Measurements from ENCODE around the gene SFRP4.

The SFRP4 gene

DNA sequence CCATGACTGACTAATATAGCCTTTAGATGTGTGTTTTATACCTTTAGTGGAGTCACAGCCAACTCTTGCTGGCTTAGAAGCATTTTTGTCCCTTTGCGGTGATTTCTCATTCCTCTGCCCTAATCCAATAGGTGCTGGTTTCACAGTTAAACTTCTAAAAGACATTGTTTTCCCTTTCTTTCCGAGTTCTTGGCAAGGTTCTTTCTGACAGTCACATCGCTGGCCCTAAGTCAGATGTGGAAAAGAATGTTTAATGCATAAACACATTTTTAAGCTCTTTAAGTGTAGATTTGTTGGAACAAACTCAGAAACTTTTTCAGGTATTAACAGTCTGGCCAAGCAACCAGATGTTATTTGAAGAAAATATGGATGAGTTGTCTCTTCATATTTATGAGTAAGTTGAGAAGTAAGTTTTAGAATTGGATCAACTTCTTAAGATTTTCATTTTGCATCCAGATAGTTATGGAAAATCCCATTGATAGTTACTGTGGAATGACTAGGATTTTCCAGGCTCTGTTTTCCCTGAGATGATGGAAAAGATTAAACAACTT lies 7.9 kb upstream of the SFRP4 start:
- DNase-seq = no peak

DNA sequence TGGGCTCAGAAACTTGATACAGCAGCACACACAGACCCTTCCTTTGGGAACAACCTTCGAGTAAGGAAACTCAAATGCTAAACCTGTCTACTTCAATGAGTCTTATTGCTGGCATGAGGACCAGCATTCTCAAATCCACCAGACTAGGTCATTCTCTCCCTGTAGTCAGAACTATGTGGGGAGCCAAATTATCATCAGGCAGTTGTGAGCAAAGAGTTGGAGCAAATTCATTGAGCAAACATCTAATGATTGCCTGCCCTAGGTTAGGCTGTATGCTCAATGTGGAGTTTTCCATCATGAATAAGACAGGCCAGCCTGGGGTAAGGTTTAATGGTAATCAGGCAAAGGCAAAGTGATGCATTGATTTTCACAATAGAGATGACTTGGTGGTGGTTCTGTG lies 7.4 kb upstream of the SFRP4 start:
- DNase-seq = no peak

DNA sequence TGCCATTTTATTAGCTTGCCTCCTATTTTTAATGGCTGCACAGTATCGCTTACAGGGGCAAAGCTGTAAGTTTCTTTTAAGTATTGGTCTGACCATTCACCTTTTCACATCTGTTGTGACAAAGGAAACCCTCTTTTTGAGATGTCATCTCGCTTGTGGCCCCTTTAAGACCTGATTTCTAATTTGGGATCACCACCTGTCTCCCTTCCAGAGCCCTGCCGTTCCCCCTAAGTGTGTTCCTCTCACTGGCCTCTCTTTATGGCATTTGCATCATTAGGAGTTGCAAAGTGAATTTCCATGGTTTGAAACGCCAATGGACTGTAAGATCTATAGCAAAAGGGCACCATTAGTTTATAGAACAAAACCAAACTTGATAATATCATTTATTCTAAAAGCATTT lies 5.3 kb upstream of the SFRP4 start:
- no peak for DNase-seq

DNA sequence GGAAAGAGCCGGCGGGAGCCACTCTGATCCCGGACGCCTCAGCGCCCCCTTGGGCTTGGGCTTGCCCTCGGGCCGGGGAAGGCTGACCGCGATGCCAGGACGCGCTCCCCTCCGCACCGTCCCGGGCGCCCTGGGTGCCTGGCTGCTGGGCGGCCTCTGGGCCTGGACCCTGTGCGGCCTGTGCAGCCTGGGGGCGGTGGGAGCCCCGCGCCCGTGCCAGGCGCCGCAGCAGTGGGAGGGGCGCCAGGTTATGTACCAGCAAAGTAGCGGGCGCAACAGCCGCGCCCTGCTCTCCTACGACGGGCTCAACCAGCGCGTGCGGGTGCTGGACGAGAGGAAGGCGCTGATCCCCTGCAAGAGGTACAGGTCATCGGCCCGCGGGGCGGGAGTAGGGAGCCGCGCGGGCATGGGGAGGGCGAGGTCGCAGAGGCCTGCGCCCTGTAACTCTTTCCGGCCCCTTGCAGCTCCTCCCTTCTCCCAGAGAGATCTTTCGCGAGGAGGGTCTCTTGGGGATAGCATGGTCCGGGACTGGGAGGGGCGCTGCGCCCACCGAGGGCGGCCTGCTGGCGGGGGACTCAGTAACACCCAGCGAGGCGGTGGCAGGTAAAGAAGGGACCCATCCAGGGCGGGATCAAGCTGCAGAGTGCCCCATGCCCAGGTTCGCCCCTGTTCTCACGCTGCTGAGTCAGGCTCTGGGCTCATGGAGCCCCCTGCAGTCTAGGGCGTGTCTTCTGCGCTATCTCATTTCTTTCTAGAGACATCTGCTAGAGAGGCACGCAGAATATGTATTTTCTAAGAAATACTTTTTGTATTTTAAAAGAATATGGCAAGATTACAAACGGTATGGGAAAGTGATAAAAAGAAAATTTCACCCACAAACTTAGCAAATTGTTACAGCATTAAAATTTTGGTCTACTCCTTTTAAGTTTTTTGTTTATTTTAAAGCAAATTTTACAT lies 4.5 kb upstream of the SFRP4 start:
- DNase-seq = no peak

DNA sequence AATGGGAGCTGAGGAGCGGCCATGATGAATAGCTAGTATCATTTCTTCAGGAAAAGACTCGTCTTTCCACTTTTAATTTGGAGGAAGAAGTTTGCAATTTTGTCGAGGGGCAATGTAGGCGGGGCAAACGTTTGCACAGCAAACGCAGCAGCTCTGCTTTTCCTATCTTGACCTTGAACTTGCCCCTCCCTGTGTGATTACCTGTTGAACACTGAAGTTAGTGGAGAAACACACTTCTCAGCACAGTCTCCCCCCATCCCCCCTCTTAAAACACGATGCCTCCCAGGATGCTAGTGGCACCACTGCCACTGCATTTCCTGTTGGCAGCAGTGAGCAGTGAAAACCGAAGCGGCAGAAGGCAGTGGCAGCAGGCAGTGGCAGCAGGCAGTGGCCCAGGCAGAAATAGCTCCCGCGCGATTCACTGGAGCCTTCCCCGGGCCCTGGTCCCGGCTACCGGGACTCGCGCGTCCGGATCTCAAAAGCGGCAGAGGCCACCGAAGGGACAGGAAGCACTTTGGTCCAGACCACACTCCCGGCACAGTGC lies 3.8 kb upstream of the SFRP4 start, which contains the start of gene EPDR1:
Gene EPDR1 (plus strand): TSS at position 336 of the 544 bp plus-strand sequence. CDS start 300 bp downstream, outside the sequence.
- DNase-seq = no peak

DNA sequence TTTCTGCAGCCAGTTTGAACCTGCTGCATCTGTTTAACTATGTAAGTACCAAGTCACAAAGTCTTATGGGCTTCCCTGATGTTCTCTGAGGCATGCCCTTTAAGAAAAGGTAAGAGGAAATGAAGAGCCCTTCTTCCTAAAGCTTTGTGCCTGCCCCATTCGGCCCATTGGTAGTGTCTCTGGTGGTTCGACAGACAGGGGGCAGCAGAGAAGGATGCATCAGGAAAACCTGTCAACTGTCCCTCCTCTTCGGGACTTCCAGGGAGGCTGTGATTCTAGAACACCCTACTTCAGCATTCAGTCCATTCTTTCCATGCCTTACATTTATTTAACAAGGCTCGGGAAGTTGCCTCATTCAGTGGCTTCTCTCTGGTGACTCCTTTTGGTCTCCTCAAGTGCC lies 1.9 kb upstream of the SFRP4 start:
- no peak for DNase-seq

DNA sequence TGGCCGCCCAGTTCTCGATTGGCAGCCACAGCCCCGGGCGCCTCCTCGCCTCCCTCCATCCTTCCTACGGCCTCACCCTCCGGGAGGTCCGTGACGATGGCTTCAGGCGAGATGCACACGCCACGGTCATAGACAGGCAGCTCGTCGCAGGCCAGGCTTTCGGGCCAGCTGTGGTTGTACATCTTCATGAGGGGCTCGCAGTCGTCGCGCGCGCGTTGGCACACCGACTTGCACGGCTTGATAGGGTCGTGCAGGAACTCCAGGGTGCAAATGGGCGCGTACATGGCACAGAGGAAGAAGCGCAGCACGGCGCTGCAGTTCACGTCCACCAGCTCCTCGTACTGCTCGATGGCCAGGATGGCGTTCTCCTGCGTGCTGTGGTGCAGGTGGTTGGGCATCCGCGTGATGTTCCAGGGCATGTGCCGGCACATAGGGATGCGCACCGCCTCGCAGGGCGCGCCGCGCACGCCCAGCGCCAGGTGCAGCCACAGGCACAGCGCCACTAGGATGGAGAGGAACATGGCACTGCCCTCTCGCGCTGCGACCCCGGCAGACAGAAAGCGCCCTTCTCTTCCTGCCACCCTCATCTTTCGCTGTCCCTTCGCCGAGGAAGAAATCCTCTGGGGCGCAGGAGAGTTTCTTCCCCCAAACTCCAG lies 472 bp downstream of the SFRP4 start:
- no peak for DNase-seq

DNA sequence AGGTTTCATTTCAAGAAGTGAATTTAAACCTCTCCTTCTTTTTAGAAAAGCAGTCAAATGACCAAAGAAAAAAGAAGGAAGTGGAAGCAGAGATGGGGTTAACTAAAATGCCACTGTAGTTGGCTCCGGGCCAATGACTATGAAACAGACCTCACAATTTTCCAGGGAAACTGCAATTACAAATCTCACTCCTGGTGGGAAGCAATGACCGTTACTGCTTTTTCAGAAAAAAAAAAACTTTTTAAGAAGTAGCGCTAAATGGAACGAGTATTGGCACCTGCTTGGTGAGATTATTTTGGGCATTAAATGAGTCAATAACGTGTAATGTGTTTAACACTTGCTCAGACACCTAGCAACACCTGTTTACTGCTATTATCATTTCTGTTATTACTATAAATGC lies 1.2 kb downstream of the SFRP4 start:
- DNase-seq = no peak

DNA sequence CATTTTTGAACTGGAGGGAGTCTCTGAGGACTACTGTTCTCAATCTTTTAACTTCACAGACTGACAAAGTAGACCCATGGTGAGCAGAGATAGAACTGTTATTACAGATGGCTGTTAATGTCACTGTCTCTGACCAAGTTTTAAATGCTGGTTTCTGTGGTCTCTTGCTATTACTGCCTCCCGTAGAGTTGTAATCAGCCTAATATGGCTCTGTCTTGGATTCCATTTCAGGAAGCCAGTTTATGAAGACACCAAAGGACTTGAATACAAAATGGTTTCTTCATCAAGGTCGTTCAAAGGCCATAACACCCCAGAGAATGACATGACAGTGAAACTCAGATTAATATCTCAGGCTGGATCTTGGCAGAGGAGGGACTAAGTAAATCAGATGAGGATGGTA lies 3.9 kb downstream of the SFRP4 start:
- DNase-seq = no peak

DNA sequence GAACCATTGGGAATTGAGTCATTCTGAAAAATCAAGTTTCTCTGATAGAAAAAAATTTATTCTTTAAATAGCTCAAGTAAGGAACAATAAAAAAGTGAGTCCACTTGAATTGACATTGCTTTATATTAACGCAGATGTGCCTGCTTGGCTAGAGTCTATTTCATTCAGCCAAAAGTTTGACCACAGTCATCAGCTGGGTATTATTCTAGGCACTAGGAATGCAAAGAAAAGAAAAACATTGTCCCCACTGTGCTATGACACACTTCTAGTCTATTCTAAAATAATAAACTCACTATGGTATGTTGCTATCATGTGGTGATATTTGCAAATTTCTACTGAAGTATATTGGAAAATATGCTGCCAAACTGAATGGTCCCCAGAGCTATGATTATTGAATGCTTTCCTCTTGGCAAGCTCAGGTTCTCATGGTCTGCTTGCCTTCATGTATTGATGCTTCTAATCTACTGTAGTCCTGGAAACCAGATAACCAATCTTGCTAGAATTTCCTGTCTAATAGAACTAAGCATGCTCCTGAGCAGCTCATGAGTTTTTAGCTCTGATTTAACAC lies 8.3 kb downstream of the SFRP4 start:
- no peak for DNase-seq

DNA sequence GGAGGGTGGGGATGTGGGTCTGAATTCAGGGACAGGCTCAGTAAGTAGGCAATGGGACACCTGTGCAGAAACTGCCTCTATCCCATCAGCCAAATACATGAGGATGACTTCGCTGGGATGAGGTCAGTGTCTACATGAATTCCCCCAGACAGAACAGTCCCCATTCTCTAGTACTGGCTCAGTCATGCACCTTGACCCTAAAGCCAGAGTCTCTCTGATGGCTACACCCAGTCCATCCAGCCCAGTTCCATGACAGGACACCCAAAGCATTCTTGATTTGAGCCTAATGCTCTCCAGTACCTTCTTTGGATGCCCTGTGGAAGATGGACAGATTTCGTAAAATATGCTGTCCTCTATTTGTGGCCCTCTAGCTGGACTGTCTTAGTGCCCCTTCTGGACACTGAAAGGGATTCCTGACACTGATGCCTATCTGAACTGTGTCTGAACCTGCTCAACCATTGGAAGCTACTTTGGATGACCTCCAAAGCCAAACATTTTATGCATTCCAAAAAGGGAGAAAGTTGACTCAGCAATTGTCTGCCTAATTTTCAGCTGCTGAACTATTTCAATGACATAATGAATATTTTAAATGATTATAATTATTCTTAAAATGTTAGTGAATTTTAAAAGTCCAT lies 14.6 kb downstream of the SFRP4 start:
- no peak for DNase-seq

DNA sequence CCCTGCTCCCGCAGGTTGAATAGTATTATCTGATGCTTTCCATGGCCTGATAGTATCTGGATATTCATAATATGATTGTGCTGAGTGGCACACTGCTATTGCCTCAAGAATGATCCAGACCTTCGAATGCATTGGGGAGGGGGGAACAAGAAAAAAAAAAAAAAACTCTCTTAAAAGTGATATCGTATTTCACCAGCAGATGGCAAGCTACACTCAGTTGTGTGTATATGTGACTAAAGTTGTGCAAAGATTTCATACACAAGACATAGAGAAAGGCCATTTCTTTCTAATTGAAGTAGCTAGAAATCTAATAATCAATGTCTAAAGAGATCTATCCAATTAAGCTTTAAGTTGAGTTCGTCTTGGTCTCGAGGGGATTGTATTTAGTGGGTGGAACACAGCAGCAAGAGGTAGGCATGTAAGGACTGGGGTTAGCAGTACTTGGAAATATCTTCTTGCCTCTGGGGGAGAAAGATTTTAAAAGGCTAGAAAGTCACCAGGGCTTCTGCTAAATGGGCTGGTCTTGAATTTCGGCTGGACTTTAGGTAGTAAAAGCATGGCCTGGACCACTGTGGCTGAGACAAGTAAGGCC lies 15.3 kb downstream of the SFRP4 start:
- DNase-seq = no peak

DNA sequence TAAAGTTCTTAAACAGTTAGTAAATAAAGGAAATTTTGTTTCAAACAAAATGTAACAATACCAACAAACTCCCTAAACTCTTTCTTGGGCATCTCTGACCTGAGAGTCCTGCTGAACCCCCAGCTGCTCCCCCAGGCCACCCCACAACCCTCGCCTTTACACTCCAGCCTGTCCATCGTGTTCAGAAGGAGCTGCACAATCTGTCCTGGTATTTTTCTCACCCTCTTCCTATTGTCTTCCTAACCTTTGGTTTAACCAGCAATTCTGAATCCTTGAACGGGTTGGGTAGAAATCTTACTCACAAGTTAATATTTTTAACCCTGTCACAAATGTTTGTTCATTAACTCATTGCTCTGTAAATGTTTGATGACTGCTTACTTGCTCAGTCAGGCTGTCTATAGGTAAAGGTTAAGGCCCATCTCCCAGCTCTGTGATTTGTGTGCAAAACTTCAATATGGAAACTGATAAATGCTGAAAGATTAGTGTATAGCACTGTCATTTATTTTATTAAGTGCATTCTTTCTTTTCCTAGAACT lies 16.8 kb downstream of the SFRP4 start:
- no peak for DNase-seq

DNA sequence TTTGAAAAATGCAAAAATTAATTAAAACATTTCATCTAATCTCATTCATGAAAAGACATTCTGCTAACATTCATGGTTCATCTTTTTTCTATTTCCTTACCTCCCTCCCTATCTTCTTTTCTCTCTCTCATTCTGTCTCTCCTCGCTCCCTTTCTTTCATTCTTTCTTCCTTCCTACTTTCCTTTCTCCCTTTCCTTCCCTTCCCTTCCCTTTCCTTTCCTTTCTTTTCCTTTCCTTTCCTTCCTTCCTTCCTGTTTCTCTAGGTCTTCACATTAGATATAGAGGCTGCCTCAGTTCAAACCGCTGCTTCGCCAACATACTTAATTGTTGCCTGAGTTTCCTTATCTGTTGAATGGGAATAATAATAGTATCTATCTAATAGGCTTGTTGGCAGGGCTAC lies 21.9 kb downstream of the SFRP4 start:
- no peak for DNase-seq

DNA sequence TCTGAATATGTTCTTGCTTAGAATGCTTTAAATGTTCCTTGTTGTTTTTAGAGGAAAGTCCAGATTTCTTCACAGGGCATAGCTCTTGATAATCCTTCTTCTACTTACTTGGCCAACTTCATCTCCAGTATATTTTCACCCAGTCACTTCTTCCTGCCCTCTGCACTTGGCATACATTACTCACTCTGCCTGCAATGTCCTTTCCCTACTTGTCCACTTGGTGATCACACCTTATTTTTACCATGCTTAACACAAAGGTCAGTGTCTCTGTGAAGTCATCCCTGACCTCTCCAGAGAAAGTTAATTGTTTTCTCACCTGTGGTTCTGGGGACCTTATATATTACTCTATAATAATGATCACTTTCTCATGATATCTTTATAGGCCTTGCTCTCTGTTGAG lies 23.3 kb downstream of the SFRP4 start:
- no peak for DNase-seq

DNA sequence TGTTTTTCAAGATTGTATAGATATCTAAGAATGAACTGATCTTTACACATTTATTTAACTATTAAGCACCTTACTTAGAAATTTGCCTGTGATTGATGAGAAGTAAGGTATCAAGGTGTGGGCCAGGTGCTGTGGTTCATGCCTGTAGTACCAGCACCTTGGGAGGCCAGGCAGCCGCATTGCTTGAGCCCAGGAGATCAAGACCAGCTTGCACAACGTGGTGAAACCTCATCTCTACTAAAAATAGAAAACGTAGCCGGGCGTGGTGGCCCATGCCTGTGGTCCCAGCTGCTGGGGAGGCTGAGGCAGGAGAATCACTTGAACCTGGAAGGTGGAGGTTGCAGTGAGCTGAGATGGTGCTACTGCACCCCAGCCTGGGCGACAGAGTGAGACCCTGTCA lies 34.5 kb downstream of the SFRP4 start:
- no peak for DNase-seq

All from cortex of kidney (tissue), 1 donor.